ENCODE results near the gene NAA16. TPM values are rescaled to one million over a fixed set of nuclear protein-coding genes. Genes with fewer than 3 reads are reported as not detected.

The NAA16 gene
- total and polyA plus RNA-seq, 9 of the 15 experiments (the other 6 are each of a cell fraction or from before 2014, with no cell fraction given), result 3.7 to 18.2 (median 12.0) TPM

- TF ChIP-seq TCF7L2 (IDR thresholded peaks at IDR 0.05; ENCODE audit: low read depth, low read length), result no peak
- no peak for TF ChIP-seq ELK1 (CRISPR knock-in tag; IDR thresholded peaks at IDR 0.05)
- no peak for TF ChIP-seq ZNF175 (CRISPR knock-in tag; IDR thresholded peaks at IDR 0.05; ENCODE audit: low read depth)
- TF ChIP-seq STAG1 (CRISPR knock-in tag; IDR thresholded peaks at IDR 0.05; ENCODE audit: borderline replicate concordance), result no peak
- no peak for TF ChIP-seq MAFG (tag; conservative IDR thresholded peaks at IDR 0.05)
- no peak for TF ChIP-seq TEAD4 (IDR thresholded peaks at IDR 0.05; ENCODE audit: low read length)
- TF ChIP-seq TEAD4 (CRISPR knock-in tag; IDR thresholded peaks at IDR 0.05; ENCODE audit: borderline replicate concordance), result no peak
- no peak for TF ChIP-seq E2F6 (IDR thresholded peaks at IDR 0.05; ENCODE audit: borderline replicate concordance in 1 of 2, extremely low read depth in 1 of 2, insufficient read depth in 1 of 2, insufficient read length in 1 of 2, low read depth in 1 of 2, low read length in 1 of 2, poor library complexity in 1 of 2, severe bottlenecking in 1 of 2)
- no peak for TF ChIP-seq NFYB (IDR thresholded peaks at IDR 0.05; ENCODE audit: extremely low read depth, insufficient read length)
Measured at GRCh38 chr13:41409611-41410010, 98.5 kb downstream of the NAA16 start (continued).
